ENCODE measurements around the gene ZNF595. TPM values are rescaled to one million over a fixed set of nuclear protein-coding genes. Genes with fewer than 3 reads are reported as not detected.
"Not testable (repeated sequence)": the region's sequence is repeated elsewhere in the genome, so short reads cannot be mapped to it uniquely, and the experiment has no call there.

The ZNF595 gene
- total RNA-seq, 1 donor = 22.6 TPM

DNA sequence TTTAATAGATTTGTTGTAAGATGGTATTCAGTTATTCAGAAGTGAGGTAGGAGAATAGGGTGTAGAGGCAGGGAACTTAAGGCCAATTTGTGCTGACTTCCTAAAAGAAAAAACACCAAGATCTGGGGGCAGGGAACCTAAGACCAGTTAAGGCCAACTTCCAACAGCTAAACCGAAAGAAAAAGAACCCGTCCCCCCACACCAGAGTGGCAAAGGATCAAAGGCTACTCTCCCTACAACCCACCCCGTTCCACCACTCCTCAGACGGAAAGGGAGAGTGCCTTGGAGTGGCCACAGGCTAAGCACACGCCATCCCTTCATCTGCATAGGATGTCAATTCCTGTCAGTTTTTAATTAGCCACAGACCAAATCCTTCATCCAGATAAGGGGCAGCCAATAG, 67.5 kb downstream of the ZNF595 start:
- Histone ChIP-seq H3K27me3 (ENCODE audit: insufficient read depth, low read length) (no peaks in the 10 kb centered on the region), H3K9me3 (ENCODE audit: low read depth, low read length) (peaks cover 17% of the 10 kb centered on the region), H3K4me1 (ENCODE audit: insufficient read depth, low read length) (peaks cover 32% of the 10 kb centered on the region), H3K4me3 (ENCODE audit: low read length) (no peak overlapping the region)

DNA sequence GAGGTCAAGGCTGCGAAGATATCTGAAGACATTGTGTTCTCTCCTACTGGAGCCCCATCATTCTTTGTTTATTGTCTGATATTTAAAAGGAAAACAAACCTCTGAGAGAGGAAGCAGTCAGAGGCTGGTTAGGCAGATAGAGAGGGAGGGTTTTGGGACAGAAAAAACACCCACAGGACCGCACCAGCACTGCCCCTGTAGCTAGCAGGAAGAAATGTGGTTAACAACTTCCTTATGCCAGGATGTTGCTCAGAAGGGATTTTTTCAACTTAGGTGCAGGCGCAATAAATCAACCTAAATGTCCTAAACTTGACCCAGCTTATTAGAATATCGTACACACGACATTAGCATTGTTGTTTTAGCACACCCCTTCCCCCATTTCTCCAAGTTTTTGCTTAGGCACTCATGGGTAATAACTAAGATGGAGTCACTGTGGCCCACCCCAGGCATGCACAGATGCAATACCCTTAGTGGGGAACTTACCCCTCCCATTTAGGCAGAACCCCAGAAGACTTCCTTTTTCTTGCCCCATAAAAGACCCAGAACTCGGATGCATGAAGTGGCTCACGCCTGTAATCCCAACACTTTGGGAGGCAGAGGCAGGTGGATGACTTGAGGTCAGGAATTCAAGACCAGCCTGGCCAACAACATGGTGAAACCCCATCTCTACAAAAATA, 68.4 kb downstream of the ZNF595 start:
- H3K4me3 ChIP-seq (ENCODE audit: low read length) = no peak overlapping the region

DNA sequence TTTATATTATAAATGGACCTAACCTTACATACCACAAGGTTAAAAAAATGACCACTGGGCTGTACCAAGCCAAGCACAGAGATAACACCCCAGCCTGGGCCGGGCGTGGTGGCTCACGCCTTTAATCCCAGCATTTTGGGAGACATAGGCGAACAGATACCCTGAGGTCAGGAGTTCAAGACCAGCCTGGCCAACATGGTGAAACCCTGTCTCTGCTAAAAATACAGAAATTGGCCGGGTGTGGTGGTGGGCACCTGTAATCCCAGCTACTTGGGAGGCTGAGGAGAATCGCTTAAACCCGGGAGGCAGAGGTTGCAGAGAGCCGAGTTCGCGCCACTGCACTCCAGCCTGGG, 70.8 kb downstream of the ZNF595 start:
- peak overlapping the region; percentile 72 for H3K4me3 ChIP-seq (ENCODE audit: low read length)

More for the DNA sequence above, 68.4 kb downstream of the ZNF595 start:
- H3K4me1 ChIP-seq (ENCODE audit: insufficient read depth, low read length) = peaks cover 36% of the 10 kb centered on the region
- no peaks in the 10 kb centered on the region for H3K27me3 ChIP-seq (ENCODE audit: insufficient read depth, low read length)
- H3K9me3 ChIP-seq (ENCODE audit: low read depth, low read length) = peaks cover 17% of the 10 kb centered on the region

DNA sequence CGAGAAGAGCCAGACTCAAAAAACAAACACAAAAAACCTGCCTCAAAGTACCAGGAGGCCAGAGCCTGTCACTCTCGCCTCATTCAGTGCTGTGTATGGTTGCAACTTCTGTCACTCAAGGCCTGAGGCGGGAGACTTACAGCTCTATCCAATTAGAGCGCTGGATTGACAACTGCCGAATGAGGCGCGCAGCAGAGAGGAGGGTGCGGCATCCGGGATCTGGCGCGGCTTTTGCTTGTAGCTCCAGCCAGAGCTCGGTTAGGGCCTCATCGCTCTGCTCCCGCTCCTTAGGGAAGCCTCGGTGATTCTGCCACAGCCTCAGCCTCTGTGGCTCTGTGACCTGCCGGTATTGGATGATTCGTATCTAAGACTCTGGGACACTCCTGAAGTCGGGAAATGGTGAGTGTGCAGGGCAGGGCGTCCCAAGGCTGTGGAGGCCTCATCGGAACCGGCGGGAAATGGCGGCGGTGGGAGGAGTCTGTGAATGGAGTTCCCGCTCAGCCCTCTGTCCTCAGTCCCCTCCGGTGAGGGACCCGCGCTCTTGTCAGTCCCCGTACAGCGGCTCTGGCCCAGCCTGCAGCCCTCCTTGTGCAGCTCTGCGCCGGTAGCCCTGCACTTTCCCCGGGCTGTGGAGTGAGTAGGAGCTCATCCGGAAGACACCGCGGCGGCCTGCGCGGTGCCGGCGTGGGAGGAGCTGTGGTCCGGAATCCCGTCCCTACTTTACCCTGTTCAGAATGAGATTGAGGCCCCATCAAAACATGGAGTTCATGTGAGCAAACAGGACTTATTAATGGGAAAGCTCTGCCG, 71.4 kb downstream of the ZNF595 start, which contains the start of gene ZNF718:
Gene ZNF718 (plus strand): TSS at position 227 of the 807 bp plus-strand sequence. CDS start 170 bp downstream, at position 397.
- peak within 1 kb of the TSS; percentile 72 for H3K4me3 ChIP-seq (ENCODE audit: low read length)
- H3K4me1 ChIP-seq (ENCODE audit: insufficient read depth, low read length) = peaks cover 36% of the 10 kb centered on the region
- peaks cover 10% of the 10 kb centered on the region for H3K9me3 ChIP-seq (ENCODE audit: low read depth, low read length)
- H3K27me3 ChIP-seq (ENCODE audit: insufficient read depth, low read length) = no peaks in the 10 kb centered on the region

More for the DNA sequence above, 70.8 kb downstream of the ZNF595 start:
- not testable (repeated sequence) for H3K27me3 ChIP-seq (ENCODE audit: insufficient read depth, low read length)
- H3K4me1 ChIP-seq (ENCODE audit: insufficient read depth, low read length) = peaks cover 36% of the 10 kb centered on the region
- peaks cover 11% of the 10 kb centered on the region for H3K9me3 ChIP-seq (ENCODE audit: low read depth, low read length)

DNA sequence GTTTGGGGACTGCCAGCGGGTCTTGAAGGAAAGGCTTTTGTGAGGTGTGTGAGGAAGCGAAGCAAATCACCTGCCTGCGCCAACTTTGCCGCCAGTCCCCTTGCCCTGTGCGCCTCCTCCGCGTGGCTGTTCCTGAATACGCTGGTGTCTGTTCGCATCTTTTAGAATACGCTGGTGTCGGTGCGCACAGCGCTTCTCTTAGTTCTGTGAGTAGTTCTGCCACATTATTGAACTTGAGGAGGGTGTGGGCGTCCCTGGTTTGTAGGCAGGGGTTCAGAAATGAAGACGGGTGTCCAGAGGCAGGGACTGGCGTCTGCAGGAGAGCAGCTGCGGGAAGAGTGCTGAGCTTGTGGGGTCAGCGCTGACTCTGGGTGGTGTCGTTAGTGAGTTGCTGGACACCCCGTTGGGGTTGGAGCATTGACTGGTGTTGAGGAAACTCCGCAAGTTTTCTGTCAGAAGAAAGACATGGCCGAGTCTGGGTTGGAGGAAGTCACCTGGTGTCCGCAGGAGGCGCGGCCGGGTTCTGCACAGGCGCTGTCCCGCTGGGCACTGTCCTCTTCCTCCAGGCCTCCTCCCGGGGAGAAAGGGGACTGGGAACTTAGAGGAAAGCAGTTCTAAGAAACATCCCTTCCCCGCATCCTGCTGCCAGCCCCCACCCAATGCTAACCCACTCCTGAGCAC, 72.1 kb downstream of the ZNF595 start:
- Histone ChIP-seq H3K4me1 (ENCODE audit: insufficient read depth, low read length) (peaks cover 33% of the 10 kb centered on the region), H3K27me3 (ENCODE audit: insufficient read depth, low read length) (no peaks in the 10 kb centered on the region), H3K9me3 (ENCODE audit: low read depth, low read length) (peaks cover 5% of the 10 kb centered on the region), H3K4me3 (ENCODE audit: low read length) (peak overlapping the region; percentile 72)

DNA sequence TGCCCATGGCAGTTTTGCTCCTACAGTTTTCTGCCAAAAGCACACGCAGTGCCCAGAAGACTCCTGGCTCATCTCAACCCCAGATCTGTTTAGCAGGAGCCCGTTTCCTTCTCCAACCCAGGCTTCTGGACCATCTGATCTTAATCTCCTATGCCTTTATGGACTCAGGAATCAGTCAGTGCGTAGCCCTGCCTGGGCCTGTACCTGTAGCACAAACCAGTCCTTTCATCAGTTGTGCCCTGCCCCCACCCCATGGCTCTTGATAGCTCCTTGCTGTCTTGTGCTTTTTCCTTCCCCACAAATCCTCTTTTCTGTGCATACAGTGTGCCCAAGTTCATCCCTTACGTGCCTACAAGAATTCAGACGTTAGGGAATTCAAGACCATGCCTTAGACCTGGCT, 72.7 kb downstream of the ZNF595 start:
- Histone ChIP-seq H3K9me3 (ENCODE audit: low read depth, low read length) (peaks cover 2% of the 10 kb centered on the region), H3K4me1 (ENCODE audit: insufficient read depth, low read length) (peaks cover 28% of the 10 kb centered on the region), H3K27me3 (ENCODE audit: insufficient read depth, low read length) (no peaks in the 10 kb centered on the region), H3K4me3 (ENCODE audit: low read length) (peak overlapping the region; percentile 72)

DNA sequence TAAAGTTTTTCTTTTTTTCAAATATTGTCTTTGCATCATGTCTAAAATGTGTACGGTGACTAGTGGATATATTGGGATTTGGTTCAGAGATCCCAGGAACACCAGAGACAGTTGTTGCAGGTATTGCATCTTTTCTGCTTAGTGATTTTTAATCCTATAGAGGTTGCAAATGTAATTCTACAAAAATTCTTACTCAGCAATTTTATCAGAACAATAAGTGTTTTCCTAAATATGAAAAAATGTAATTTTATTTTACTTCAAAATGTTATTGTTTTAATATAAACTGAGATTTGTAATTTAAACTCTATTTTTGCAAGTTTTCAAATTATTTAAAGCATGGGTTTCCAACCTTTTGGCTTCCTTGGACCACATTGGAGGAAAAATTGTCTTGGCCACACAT, 79.4 kb downstream of the ZNF595 start:
- peaks cover 22% of the 10 kb centered on the region for H3K9me3 ChIP-seq (ENCODE audit: low read depth, low read length)
- no peaks in the 10 kb centered on the region for H3K27me3 ChIP-seq (ENCODE audit: insufficient read depth, low read length)
- no peak overlapping the region for H3K4me3 ChIP-seq (ENCODE audit: low read length)

More for the DNA sequence above, 79.4 kb downstream of the ZNF595 start:
- no peaks in the 10 kb centered on the region for H3K4me1 ChIP-seq (ENCODE audit: insufficient read depth, low read length)

Other genes starting within 250 kb of the ZNF595 start
- 5.5 TPM for gene ZNF718, start 71.2 kb downstream of the ZNF595 start, total RNA-seq